GM21619 (cell line): ENCODE measurements around the gene POR.
"Not testable (repeated sequence)": the region's sequence is repeated elsewhere in the genome, so short reads cannot be mapped to it uniquely, and the experiment has no call there.

Source experiments
- ATAC-seq: cut with Tn5 transposase; IDR thresholded peaks from one replicate; pipeline ENCODE4 v1.9.1; 2021; ENCODE audit not compliant: unreplicated experiment

The POR gene

GRCh38 chr7:75988568-75989499 is 73.9 kb downstream of the POR start:
- no peak for ATAC-seq

- ATAC-seq: no peak
Measured at GRCh38 chr7:75989500-75990388, 74.8 kb downstream of the POR start.

- ATAC-seq: no peak
Measured at GRCh38 chr7:75991531-75992082, 76.7 kb downstream of the POR start.

- no peak for ATAC-seq
Measured at GRCh38 chr7:75992083-75992755, 77.3 kb downstream of the POR start.

- ATAC-seq: peak; percentile 14
Measured at GRCh38 chr7:75993689-75994387, 78.9 kb downstream of the POR start.

- ATAC-seq: peak; percentile 91
Measured at GRCh38 chr7:75994388-75995051, 79.6 kb downstream of the POR start, which contains the start of gene TMEM120A. TMEM120A (minus strand) TSS chr7:75994595; CDS start chr7:75994570, 25 bp downstream.

GRCh38 chr7:75995052-75995471 is 80.1 kb downstream of the POR start:
- no peak for ATAC-seq

- ATAC-seq: no peak
Measured at GRCh38 chr7:75995996-75996395, 81.0 kb downstream of the POR start.

GRCh38 chr7:75996476-75996875 is 81.5 kb downstream of the POR start:
- ATAC-seq: no peak

GRCh38 chr7:75998038-75998437 is 83.1 kb downstream of the POR start:
- ATAC-seq: no peak

GRCh38 chr7:76000566-76000965 is 85.6 kb downstream of the POR start:
- ATAC-seq: no peak

- ATAC-seq: no peak
Measured at GRCh38 chr7:76002139-76002538, 87.2 kb downstream of the POR start.

GRCh38 chr7:76002822-76003221 is 87.9 kb downstream of the POR start:
- ATAC-seq: no peak

GRCh38 chr7:76003351-76003750 is 88.4 kb downstream of the POR start:
- ATAC-seq: no peak

- not testable (repeated sequence) for ATAC-seq
Measured at GRCh38 chr7:76005004-76005403, 90.0 kb downstream of the POR start.

GRCh38 chr7:76008156-76008687 is 93.3 kb downstream of the POR start:
- no peak for ATAC-seq

- ATAC-seq: no peak
Measured at GRCh38 chr7:76009672-76010600, 95.0 kb downstream of the POR start.

GRCh38 chr7:76011442-76011861 is 96.5 kb downstream of the POR start:
- ATAC-seq: no peak
